ENCODE measurements around the gene STEAP4.
A peak's percentile ranks its signal among the peaks of the same experiment; 100 is the strongest.
"Not testable (repeated sequence)": the region's sequence is repeated elsewhere in the genome, so short reads cannot be mapped to it uniquely, and the experiment has no call there.

Gene STEAP4

GRCh38 chr7:88268051-88268450 lies 38.6 kb downstream of the STEAP4 start:
- no peak for DNase-seq (ENCODE audit: low read depth)

DNA sequence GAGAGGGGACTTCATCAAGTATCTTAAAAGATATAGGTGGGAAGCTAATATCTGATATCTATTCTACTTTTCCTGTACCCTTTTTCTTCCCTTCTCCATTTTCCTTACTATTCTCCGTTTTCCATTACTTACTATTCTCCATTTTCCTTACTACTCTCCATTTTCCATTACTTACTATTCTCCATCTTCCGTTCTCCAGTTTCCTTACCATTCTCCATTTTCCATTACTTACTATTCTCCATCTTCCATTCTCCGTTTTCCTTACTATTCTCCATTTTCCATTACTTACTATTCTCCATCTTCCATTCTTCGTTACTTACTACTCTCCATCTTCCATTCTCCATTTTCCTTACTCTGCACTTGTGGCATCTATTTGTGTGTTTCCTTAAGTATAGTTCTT lies 39.3 kb downstream of the STEAP4 start:
- no peak for DNase-seq (ENCODE audit: low read depth)

DNA sequence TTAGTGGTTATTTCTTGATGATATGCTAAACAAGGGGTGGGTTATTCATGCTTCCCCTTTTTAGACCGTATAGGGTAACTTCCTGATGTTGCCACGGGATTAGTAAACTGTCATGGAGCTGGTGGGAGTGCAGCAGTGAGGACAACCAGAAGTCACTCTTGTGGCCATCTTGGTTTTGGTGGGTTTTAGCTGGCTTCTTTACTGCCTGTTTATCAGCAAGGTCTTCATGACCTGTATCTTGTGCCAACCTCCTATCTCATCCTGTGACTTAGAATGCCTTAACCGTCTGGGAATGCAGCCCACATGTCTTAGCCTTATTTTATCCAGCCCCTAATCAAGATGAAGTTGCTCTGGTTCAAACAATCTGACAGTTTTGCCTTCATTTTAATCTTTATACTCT lies 41.7 kb downstream of the STEAP4 start:
- DNase-seq (ENCODE audit: low read depth) = peak; percentile 49

DNA sequence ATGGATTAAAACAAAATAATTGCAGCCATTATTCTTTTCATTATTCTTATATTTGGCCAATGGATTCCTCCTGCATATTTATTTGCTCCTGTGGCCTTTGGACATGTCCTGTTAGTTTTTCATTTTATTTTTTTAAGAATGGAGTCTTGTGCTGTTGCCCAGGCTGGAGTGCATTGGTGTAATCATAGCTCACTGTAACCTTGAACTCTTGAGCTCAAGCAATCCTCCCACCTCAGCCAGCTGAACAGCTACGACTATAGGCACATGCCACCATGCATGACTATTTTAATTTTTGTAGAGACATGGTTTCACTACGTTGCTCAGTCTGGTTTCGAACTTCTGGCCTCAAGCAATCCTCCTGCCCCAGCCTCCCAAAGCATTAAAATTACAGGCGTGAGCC lies 44.1 kb downstream of the STEAP4 start:
- no peak for DNase-seq (ENCODE audit: low read depth)

DNA sequence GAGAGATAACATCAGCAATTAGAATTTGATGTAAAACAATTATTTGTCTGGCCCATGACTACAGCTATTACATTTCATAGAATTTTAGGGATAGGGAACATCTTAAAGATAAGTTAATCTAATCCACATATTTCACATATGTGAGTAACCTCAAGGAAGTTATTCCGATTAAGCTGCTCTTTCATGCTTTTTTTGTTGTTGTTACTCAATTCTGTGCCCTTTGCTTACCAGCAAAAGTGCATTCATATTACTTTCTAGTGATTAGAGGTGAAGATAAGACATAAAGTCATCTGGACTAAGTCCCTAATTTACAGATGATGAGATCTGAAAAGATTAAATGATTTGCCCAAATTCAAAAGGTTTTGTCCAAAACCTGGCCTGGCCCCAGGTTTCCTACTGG lies 46.0 kb downstream of the STEAP4 start:
- no peak for DNase-seq (ENCODE audit: low read depth)

GRCh38 chr7:88259656-88260380 lies 46.9 kb downstream of the STEAP4 start:
- DNase-seq (ENCODE audit: low read depth) = no peak

- not testable (repeated sequence) for DNase-seq (ENCODE audit: low read depth)
Measured at GRCh38 chr7:88258296-88258695, 48.4 kb downstream of the STEAP4 start.

- DNase-seq (ENCODE audit: low read depth) = no peak
Measured at GRCh38 chr7:88256906-88257305, 49.8 kb downstream of the STEAP4 start.

DNA sequence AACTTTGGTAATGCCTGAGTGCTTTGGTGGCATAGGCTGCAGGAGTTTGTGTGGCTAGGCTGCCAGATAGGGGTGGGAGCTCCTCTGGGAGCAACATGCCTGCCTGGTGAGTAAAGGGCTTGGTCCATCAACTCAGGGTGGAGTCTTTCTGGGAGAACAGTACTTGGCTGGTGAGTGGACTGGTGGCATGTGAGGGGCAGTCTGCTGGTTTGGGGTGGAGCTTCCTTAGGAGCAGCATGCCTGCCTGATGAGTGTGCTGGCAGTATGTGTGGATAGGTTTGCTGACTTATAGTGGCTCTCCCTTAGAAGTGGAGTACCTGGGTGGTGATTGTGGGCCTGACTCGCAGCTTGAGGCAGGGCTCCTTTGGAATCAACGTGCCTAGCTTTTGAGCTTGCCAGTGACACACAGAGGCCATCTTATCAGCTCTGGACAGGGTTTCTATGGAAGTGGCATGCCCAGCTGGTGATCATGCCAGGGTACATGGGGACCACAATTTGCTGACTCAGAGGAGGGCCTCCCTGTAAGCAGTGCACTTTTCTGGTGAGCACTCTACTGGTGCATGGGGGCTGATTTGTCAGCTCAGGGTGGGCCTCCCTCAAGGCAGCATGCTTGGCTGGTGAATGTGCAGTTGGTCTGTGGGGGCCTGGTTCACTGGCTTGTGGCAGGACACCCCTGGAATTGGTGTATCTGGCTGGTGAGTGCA lies 51.8 kb downstream of the STEAP4 start:
- no peak for DNase-seq (ENCODE audit: low read depth)

- no peak for DNase-seq (ENCODE audit: low read depth)
Measured at GRCh38 chr7:88253640-88254039, 53.1 kb downstream of the STEAP4 start.

GRCh38 chr7:88244258-88244657 lies 62.4 kb downstream of the STEAP4 start:
- no peak for DNase-seq (ENCODE audit: low read depth)

GRCh38 chr7:88243345-88243909 lies 63.3 kb downstream of the STEAP4 start:
- DNase-seq (ENCODE audit: low read depth) = no peak

DNA sequence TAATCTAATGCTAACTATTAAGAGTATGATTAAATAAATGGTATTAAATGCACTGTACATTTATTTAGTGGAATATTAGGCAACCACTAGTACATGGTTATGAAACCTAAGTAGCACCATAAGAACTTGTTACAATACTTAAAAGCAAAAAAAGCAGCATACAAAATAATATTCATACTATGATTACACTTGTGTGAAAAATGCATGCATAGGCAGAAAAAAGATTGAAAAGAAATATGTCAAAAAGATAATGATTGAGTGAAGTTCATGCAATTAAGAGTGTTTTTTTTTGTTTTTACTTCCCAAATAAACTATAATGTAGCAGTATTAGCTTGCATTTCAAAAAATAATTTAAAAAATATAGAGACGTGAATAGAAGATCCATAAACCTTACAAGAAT lies 66.8 kb downstream of the STEAP4 start:
- DNase-seq (ENCODE audit: low read depth) = no peak

DNA sequence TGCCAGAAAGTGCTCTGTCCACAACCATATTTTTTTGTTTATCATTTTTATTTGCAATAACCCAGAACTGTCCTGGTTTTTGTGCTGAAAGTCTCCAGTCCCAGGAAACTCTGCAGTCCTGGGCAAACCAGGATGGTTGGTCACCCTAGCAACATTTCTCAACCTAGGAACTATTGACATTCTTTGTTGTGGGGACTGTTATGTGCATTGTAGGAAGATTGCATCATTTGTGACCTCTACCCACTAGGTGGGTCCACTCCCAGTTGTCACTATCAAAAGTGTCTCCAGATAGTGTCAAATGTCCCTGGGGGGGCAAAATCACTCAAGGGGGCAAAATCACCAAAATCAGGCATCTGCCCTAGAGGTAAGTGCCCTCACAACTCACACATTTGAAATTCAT lies 72.9 kb downstream of the STEAP4 start:
- DNase-seq (ENCODE audit: low read depth) = no peak

GRCh38 chr7:88230646-88231045 lies 76.0 kb downstream of the STEAP4 start:
- no peak for DNase-seq (ENCODE audit: low read depth)

GRCh38 chr7:88229302-88229995 lies 77.2 kb downstream of the STEAP4 start:
- DNase-seq (ENCODE audit: low read depth) = no peak

DNA sequence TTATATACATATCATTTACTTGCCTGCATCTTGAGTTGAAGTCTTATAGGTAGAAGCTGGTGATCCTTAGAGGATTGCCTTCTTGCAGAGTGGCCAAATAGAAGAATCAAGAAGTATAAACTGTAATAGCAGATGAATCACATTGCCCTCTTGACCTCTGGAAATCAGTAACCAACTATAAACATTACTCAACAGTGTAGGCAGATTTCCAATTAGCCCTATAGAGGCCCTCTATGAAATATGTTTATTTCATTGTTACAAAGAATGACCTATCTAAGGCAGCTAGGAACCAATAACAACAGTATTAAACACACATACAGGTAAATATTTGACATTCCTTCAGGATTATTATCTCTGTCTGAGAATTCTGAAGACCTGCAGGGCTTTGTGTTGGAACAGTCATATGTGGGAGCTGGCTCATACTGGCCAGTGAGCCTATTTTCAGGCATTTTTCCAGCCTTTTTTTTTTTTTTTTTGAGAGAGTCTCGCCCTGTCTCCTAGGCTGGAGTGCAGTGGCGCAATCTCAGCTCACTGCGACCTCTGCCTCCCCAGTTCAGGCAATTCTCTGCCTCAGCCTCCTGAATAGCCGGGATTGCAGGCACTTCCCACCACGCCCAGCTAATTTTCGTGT lies 79.7 kb downstream of the STEAP4 start:
- no peak for DNase-seq (ENCODE audit: low read depth)

DNA sequence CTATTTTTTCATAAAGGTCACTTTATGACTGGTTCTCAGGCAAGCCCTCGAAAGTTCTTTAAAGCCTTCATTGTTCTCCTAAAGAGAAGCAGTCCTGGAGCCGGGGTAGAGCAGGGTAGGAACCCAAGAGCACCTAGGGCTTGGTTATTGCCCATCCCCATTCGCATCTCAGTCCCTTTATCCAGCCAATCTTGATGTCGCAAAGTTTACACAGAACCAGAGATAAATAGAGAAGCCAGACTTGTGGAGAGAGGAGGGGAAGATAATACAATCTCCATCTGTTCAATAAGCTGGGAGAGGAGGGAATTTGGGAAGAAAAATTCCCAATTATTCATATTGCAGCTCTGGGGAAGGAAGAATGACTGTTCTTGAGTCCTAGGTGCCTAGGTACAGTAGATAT lies 80.5 kb downstream of the STEAP4 start:
- DNase-seq (ENCODE audit: low read depth) = no peak

DNA sequence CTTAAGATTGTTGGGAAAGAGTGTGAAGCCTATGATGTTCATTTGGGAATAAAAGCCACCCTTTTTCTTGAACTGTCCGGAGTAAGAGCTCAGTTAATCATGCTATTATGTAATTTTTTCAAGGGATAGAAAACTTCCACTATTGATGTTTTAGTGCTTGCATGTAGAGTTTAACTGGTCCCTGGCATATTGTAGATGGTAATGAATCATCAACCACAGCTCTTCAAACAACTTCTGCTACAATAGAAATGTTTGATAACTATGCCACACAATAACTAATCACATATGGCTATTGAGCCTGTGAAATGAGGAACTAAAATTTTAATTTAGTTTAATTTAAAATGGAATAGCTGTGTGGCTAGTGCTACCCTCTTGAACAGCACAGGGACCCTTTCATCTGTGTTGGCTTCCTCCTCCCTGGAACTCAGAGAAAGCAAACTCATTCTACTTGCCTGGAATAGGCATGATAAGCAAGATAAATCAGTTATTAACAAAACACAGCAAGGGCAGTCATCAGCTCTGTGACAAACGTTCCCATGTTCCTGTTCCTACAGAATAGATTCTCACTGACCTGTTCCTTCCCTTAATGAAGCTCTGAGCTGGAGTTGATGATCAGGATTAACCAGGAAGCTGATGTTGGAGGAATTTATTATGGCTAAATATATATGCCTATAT lies 82.0 kb downstream of the STEAP4 start:
- DNase-seq (ENCODE audit: low read depth) = no peak

DNA sequence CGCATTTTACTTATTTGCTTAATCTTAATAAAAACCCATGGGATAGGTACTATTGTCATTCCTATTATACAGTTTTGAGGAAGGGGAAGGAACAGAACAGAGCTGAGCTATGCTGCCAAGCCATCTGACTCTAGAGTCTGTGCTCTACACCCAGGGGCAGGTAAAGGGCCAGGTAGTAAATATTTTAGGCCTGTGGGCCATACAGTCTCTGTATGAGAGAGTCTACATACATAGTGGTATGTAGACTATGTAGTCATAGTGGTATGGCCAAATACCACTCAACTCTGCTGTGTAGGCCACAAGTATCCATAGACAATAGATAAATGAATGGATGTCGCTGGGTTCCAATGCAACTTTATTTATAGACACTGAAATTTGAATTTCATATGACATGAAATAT lies 83.4 kb downstream of the STEAP4 start:
- no peak for DNase-seq (ENCODE audit: low read depth)
